IMR-90 (cell line): ENCODE results near the gene MS4A10. TPM values are rescaled to one million over a fixed set of nuclear protein-coding genes. Genes with fewer than 3 reads are reported as not detected.

ENCODE experiments used
- ATAC-seq: fragments of 200-7000 bp; cut with Tn5 transposase; 2 replicates; pipeline ENCODE4 v1.9.1; 2020; ENCODE audit warnings: low read depth, mild to moderate bottlenecking, moderate library complexity
- BruUV-seq: library from RNA; stranded (reverse); fragments of 400-500 nt; replicated peaks from 2 replicates; lab custom pipeline; 2021; lab: Mats Ljungman, UMichigan
- CTCF ChIA-PET: fragments of 300-600 bp; formaldehyde crosslinking; extraction: SDS; loops from one replicate; lab custom pipeline; 2021; ENCODE audit warnings: antibody characterized with exemption; lab: Yijun Ruan, JAX
- POLR2A ChIA-PET: fragments of 300-600 bp; sonication (Branson Sonifier 250); formaldehyde crosslinking; loops from one replicate; lab custom pipeline; 2022; ENCODE audit warnings: antibody characterized with exemption; ENCODE audit not compliant: unreplicated experiment; lab: Charles Lee
- DNase-seq: peaks from one replicate; pipeline ENCODE4 v3.0.0; 2013
- H2AFZ ChIP-seq: replicated peaks from 2 replicates; pipeline ENCODE3; 2013; ENCODE audit warnings: low read length, mild to moderate bottlenecking; ENCODE audit not compliant: poor library complexity
- H2AK5ac ChIP-seq: 2 replicates; pipeline ENCODE4 v1.6.1; 2013; ENCODE audit warnings: low read depth, low read length, inconsistent platforms
- H2AK9ac ChIP-seq: replicated peaks from 2 replicates; pipeline ENCODE3; 2013; ENCODE audit warnings: mild to moderate bottlenecking, low read depth, low read length, moderate library complexity; ENCODE audit not compliant: poor library complexity
- H2BK120ac ChIP-seq: 2 replicates; pipeline ENCODE4 v1.6.1; 2013; ENCODE audit warnings: low read depth, low read length, inconsistent platforms
- H2BK15ac ChIP-seq: 3 replicates; pipeline ENCODE4 v1.6.1; 2013; ENCODE audit warnings: low read depth, low read length, inconsistent platforms
- H2BK20ac ChIP-seq: 2 replicates; pipeline ENCODE4 v1.6.1; 2013; ENCODE audit warnings: low read depth, mild to moderate bottlenecking, inconsistent platforms, low read length, moderate library complexity
- H2BK5ac ChIP-seq: 2 replicates; pipeline ENCODE4 v1.6.1; 2013; ENCODE audit warnings: mild to moderate bottlenecking, low read depth, low read length, inconsistent platforms; ENCODE audit not compliant: poor library complexity, severe bottlenecking
- H3K14ac ChIP-seq: replicated peaks from 2 replicates; pipeline ENCODE4 v1.6.1; 2013; ENCODE audit warnings: low read depth, low read length, inconsistent platforms
- H3K18ac ChIP-seq: 2 replicates; pipeline ENCODE4 v1.6.1; 2013; ENCODE audit warnings: low read depth, low read length, control low read depth
- H3K23ac ChIP-seq: 2 replicates; pipeline ENCODE4 v1.6.1; 2013; ENCODE audit warnings: low read depth, low read length, inconsistent platforms
- H3K27ac ChIP-seq: 2 replicates; pipeline ENCODE4 v1.5.1; 2013; ENCODE audit warnings: mild to moderate bottlenecking, control low read depth, low read length; ENCODE audit not compliant: insufficient read depth
- H3K27me3 ChIP-seq: 2 replicates; pipeline ENCODE4 v1.6.1; 2013; ENCODE audit warnings: low read length; ENCODE audit not compliant: control insufficient read depth, insufficient read depth
- H3K36me3 ChIP-seq: 2 replicates; pipeline ENCODE4 v1.6.1; 2013; ENCODE audit warnings: low read length, mixed read lengths; ENCODE audit not compliant: control insufficient read depth, insufficient read depth
- H3K4ac ChIP-seq: 2 replicates; pipeline ENCODE4 v1.6.1; 2013; ENCODE audit warnings: low read depth, low read length, inconsistent platforms
- H3K4me1 ChIP-seq: 2 replicates; pipeline ENCODE4 v1.6.1; 2013; ENCODE audit warnings: low read length, mixed read lengths; ENCODE audit not compliant: control insufficient read depth, insufficient read depth
- H3K4me2 ChIP-seq: 2 replicates; pipeline ENCODE4 v1.6.1; 2013; ENCODE audit warnings: low read depth, mild to moderate bottlenecking, control low read depth, low read length, moderate library complexity
- H3K4me3 ChIP-seq: 2 replicates; pipeline ENCODE4 v1.5.1; 2013; ENCODE audit warnings: low read depth, mild to moderate bottlenecking, control low read depth, low read length, moderate library complexity; ENCODE audit not compliant: insufficient read depth
- H3K56ac ChIP-seq: 2 replicates; pipeline ENCODE4 v1.6.1; 2013; ENCODE audit warnings: low read length, inconsistent platforms; ENCODE audit not compliant: insufficient read depth; ENCODE audit errors: extremely low read depth
- H3K79me1 ChIP-seq, 2 experiments: 2 replicates each; pipeline ENCODE4 v1.6.1; 2013; ENCODE audit warnings: low read length in 2 of 2, inconsistent platforms in 1 of 2, low read depth in 1 of 2
- H3K9ac ChIP-seq: 2 replicates; pipeline ENCODE4 v1.6.1; 2013; ENCODE audit warnings: low read depth, low read length, control low read depth
- H3K9me1 ChIP-seq: 2 replicates; pipeline ENCODE4 v1.6.1; 2013; ENCODE audit warnings: low read length, inconsistent platforms; ENCODE audit not compliant: insufficient read depth
- H3K9me3 ChIP-seq: 2 replicates; pipeline ENCODE4 v1.6.1; 2013; ENCODE audit warnings: low read length; ENCODE audit not compliant: control insufficient read depth, insufficient read depth
- H4K20me1 ChIP-seq: 2 replicates; pipeline ENCODE4 v1.6.1; 2013; ENCODE audit warnings: low read length, inconsistent platforms; ENCODE audit not compliant: insufficient read depth
- H4K5ac ChIP-seq: 2 replicates; pipeline ENCODE4 v1.6.1; 2013; ENCODE audit warnings: mild to moderate bottlenecking, low read depth, low read length, control low read depth
- H4K8ac ChIP-seq, 2 experiments: 2 replicates each; pipeline ENCODE4 v1.6.1; 2013; ENCODE audit warnings: low read depth in 2 of 2, low read length in 2 of 2, control low read depth in 1 of 2, inconsistent platforms in 1 of 2
- H4K91ac ChIP-seq: 2 replicates; pipeline ENCODE4 v1.6.1; 2013; ENCODE audit warnings: low read depth, low read length, inconsistent platforms; ENCODE audit not compliant: insufficient read depth
- BHLHE40 ChIP-seq: fragments of 150-350 bp; IDR thresholded peaks from 2 replicates; pipeline ENCODE4 v1.6.1; 2016; ENCODE audit warnings: mild to moderate bottlenecking, low read depth, low read length
- CEBPB ChIP-seq: IDR thresholded peaks from 2 replicates; pipeline ENCODE4 v1.6.1; 2012; ENCODE audit warnings: low read depth, low read length, improper control_type of control experiment
- CHD1 ChIP-seq: IDR thresholded peaks from 2 replicates; pipeline ENCODE4 v1.6.1; 2012; ENCODE audit warnings: low read depth, low read length, improper control_type of control experiment
- FOS ChIP-seq: fragments of 150-350 bp; IDR thresholded peaks from 2 replicates; pipeline ENCODE4 v1.6.1; 2016; ENCODE audit warnings: low read depth, low read length
- MXI1 ChIP-seq: IDR thresholded peaks from 2 replicates; pipeline ENCODE4 v1.6.1; 2012; ENCODE audit warnings: low read depth, mild to moderate bottlenecking, low read length, moderate library complexity, borderline replicate concordance
- NFE2L2 ChIP-seq: fragments of 150-350 bp; IDR thresholded peaks from 2 replicates; pipeline ENCODE4 v1.6.1; 2016; ENCODE audit warnings: low read depth, mild to moderate bottlenecking, low read length
- RAD21 ChIP-seq: IDR thresholded peaks from 2 replicates; pipeline ENCODE4 v1.6.1; 2012; ENCODE audit warnings: low read length, improper control_type of control experiment
- RFX5 ChIP-seq: IDR thresholded peaks from 2 replicates; pipeline ENCODE4 v1.8.0; 2012; ENCODE audit warnings: low read depth, mild to moderate bottlenecking, low read length, moderate library complexity
- SMC3 ChIP-seq: fragments of 150-350 bp; IDR thresholded peaks from 2 replicates; pipeline ENCODE4 v1.6.1; 2016; ENCODE audit warnings: low read depth, mild to moderate bottlenecking, antibody characterized with exemption, low read length, moderate library complexity
- WGBS, 2 experiments: methylation state at CpG; one replicate each; pipeline versions ENCODE4 v1.1.5 to v1.1.7; 2013; ENCODE audit warnings: missing lambda C conversion rate in 2 of 2; ENCODE audit not compliant: insufficient read length in 1 of 2; ENCODE audit errors: extremely low coverage in 2 of 2; 5-methylcytosine and 5-hydroxymethylcytosine counted together
- dilution Hi-C: fragments of 300-500 bp; cut with HindIII; formaldehyde crosslinking; loops from one replicate; pipeline ENCODE4 v1.14.3; 2018; ENCODE audit warnings: low sequenced_read_pairs; ENCODE audit not compliant: unreplicated experiment
- in situ Hi-C: fragments of 300-500 bp; cut with MboI; formaldehyde crosslinking; loops from 3 replicates; pipeline ENCODE4 v1.14.3; 2019; ENCODE audit warnings: low sequenced_read_pairs, inconsistent platforms, mixed read lengths
- intact Hi-C: fragments of 100-400 bp; cut with micrococcal nuclease; formaldehyde crosslinking; loops from 2 replicates; pipeline ENCODE4 v1.10.0; 2022
- polyA plus RNA-seq, 3 experiments: library from polyadenylated mRNA; depleted of rRNA; stranded (reverse); fragments of >200 nt; gene quantifications; 2 replicates each; pipeline ENCODE4 v1.2.3, GENCODE V29; 2012; ENCODE audit warnings: low replicate concordance in 1 of 3
- total RNA-seq: library from RNA; depleted of rRNA; stranded (reverse); fragments of >200 nt; gene quantifications from 2 replicates; pipeline ENCODE4 v1.2.3, GENCODE V29; 2012
- TF ChIP-seq, protein P1 (sequence below): conservative IDR thresholded peaks from 2 replicates; pipeline ENCODE4 v1.5.1; 2012; ENCODE audit warnings: mild to moderate bottlenecking, low read depth, low read length, improper control_type of control experiment

MS4A10 gene
- total and polyA plus RNA-seq, 2 of the 4 experiments (the other 2 are of a cell fraction), result not detected

- CTCF ChIA-PET, result interaction anchor here (0.8 kb wide), 1 partner anchor 86 kb away, joined by 3 read pairs; no protein-coding TSS in a partner anchor
- TF ChIP-seq BHLHE40 (no peak), SMC3 (no peak), RFX5 (no peak), FOS (no peak), CEBPB (no peak), NFE2L2 (no peak), CHD1 (no peak), MXI1 (no peak), RAD21 (no peak)
- TF ChIP-seq, protein P1, sequence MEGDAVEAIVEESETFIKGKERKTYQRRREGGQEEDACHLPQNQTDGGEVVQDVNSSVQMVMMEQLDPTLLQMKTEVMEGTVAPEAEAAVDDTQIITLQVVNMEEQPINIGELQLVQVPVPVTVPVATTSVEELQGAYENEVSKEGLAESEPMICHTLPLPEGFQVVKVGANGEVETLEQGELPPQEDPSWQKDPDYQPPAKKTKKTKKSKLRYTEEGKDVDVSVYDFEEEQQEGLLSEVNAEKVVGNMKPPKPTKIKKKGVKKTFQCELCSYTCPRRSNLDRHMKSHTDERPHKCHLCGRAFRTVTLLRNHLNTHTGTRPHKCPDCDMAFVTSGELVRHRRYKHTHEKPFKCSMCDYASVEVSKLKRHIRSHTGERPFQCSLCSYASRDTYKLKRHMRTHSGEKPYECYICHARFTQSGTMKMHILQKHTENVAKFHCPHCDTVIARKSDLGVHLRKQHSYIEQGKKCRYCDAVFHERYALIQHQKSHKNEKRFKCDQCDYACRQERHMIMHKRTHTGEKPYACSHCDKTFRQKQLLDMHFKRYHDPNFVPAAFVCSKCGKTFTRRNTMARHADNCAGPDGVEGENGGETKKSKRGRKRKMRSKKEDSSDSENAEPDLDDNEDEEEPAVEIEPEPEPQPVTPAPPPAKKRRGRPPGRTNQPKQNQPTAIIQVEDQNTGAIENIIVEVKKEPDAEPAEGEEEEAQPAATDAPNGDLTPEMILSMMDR, result no peak
Observed at GRCh38 chr11:60813324-60813723, 28.2 kb downstream of the MS4A10 start.

More at GRCh38 chr11:60813324-60813723, 28.2 kb downstream of the MS4A10 start:
- Histone ChIP-seq H2BK15ac (no peak overlapping the region), H3K4me2 (no peak overlapping the region), H3K9me3 (peaks cover 8% of the 10 kb centered on the region), H3K56ac (no peak overlapping the region), H3K4ac (no peak overlapping the region), H3K27me3 (peaks cover 10% of the 10 kb centered on the region), H3K36me3 (no peaks in the 10 kb centered on the region), H2AK5ac (no peak overlapping the region), H3K27ac (no peak overlapping the region), H4K91ac (no peak overlapping the region), H2BK5ac (no peak overlapping the region), H3K18ac (no peak overlapping the region), H3K9me1 (no peaks in the 10 kb centered on the region), H4K20me1 (no peaks in the 10 kb centered on the region), H3K79me1 (no peaks in the 10 kb centered on the region), H3K4me1 (no peaks in the 10 kb centered on the region), H2AK9ac (no peak overlapping the region), H2AFZ (no peak overlapping the region), H2BK120ac (no peak overlapping the region), H2BK20ac (no peak overlapping the region), H4K5ac (no peak overlapping the region), H3K4me3 (no peak overlapping the region), H3K14ac (no peak overlapping the region), H4K8ac (no peak overlapping the region), H3K9ac (no peak overlapping the region), H3K23ac (no peak overlapping the region)
- BruUV-seq, result no TSS peak
- intact Hi-C loops (no loop called here), dilution Hi-C loops (no loop called here), in situ Hi-C loops (no loop called here)
- ATAC-seq (no peak), DNase-seq (no peak)
- POLR2A ChIA-PET, result no interaction called here
- WGBS, 2 experiments, result no CpG with 5 or more reads among the region's 1 CpG
